ENCODE data around the gene PDLIM7. TPM values are rescaled to one million over a fixed set of nuclear protein-coding genes. Genes with fewer than 3 reads are reported as not detected.

PDLIM7 gene
- total and polyA plus RNA-seq, 2 experiments from 2014 or later, result 165 to 537 TPM

- peaks cover 48% of the 10 kb centered on the region for H3K36me3 ChIP-seq
- H3K27ac ChIP-seq, result no peak overlapping the region
- no peaks in the 10 kb centered on the region for H3K9me3 ChIP-seq (ENCODE audit: low read depth)
- no peak overlapping the region for H3K4me3 ChIP-seq
- H3K27me3 ChIP-seq, result no peaks in the 10 kb centered on the region
- TF ChIP-seq CTCF (IDR thresholded peaks at IDR 0.05; ENCODE audit: low read depth, low read length), result no peak
- no peak for DNase-seq (ENCODE audit: low read depth in 1 of 2, low spot score in 1 of 2)
- peaks cover 25% of the 10 kb centered on the region for H3K4me1 ChIP-seq (ENCODE audit: low read depth)
These were observed 6.4 kb downstream of the PDLIM7 start for GRCh38 chr5:177490992-177491391.

GRCh38 chr5:177490311-177490991, 7.0 kb downstream of the PDLIM7 start:
- no peak for DNase-seq (ENCODE audit: low read depth in 1 of 2, low spot score in 1 of 2)
- no peak for TF ChIP-seq CTCF (IDR thresholded peaks at IDR 0.05; ENCODE audit: low read depth, low read length)
- Histone ChIP-seq H3K4me1 (ENCODE audit: low read depth) (peaks cover 20% of the 10 kb centered on the region), H3K9me3 (ENCODE audit: low read depth) (no peaks in the 10 kb centered on the region), H3K36me3 (peaks cover 51% of the 10 kb centered on the region), H3K4me3 (no peak overlapping the region), H3K27me3 (no peaks in the 10 kb centered on the region), H3K27ac (no peak overlapping the region)

GRCh38 chr5:177489119-177489716, 8.2 kb downstream of the PDLIM7 start:
- peaks cover 54% of the 10 kb centered on the region for H3K36me3 ChIP-seq
- H3K4me3 ChIP-seq, result no peak overlapping the region
- no peak for DNase-seq (ENCODE audit: low read depth in 1 of 2, low spot score in 1 of 2)
- no peak for TF ChIP-seq CTCF (IDR thresholded peaks at IDR 0.05; ENCODE audit: low read depth, low read length)
- H3K27ac ChIP-seq, result no peak overlapping the region
- H3K4me1 ChIP-seq (ENCODE audit: low read depth), result peaks cover 8% of the 10 kb centered on the region
- H3K27me3 ChIP-seq, result no peaks in the 10 kb centered on the region
- no peaks in the 10 kb centered on the region for H3K9me3 ChIP-seq (ENCODE audit: low read depth)

DNA sequence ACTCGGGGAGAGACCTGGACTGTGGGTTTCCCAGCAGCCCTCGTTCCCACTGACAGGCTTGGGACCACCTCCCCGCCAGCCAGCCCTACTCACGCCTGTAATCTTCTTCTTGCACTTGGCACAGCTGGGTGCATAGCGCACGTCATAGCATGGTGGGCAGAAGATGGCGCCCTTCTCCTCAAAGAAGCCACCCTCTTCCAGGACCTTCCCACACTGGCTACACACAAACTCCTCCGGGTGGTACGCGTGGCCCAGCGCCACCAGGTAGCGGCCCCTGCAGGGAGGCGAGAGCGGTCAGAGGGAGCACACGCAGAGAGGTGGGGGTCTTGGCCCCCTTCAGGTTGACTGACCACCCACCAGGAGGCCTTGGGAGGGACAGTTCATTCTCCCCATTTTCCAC, 9.4 kb downstream of the PDLIM7 start:
- Histone ChIP-seq H3K4me1 (ENCODE audit: low read depth) (no peaks in the 10 kb centered on the region), H3K36me3 (peaks cover 65% of the 10 kb centered on the region), H3K9me3 (ENCODE audit: low read depth) (no peaks in the 10 kb centered on the region), H3K27ac (no peak overlapping the region), H3K27me3 (no peaks in the 10 kb centered on the region), H3K4me3 (no peak overlapping the region)
- no peak for TF ChIP-seq CTCF (IDR thresholded peaks at IDR 0.05; ENCODE audit: low read depth, low read length)
- DNase-seq (ENCODE audit: low read depth in 1 of 2, low spot score in 1 of 2), result no peak

DNA sequence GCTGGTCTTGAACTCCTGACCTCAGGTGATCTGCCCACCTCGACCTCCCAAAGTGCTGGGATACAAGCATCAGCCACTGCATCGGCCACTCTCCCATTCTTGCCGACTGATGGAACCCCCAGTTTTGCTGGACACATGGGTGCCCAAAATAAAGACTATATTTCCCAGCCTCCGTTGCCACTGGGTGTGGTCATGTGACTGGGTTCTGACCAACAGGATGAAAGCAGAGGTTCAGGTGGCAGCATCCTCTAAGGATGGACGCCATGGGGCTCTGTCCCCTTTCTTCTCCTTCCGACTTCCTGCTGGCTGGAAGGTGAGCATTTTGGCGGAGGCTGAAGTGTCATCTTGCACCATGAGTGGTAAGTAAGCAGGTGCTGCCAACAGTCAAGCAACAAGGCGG, 10.3 kb downstream of the PDLIM7 start:
- Histone ChIP-seq H3K27me3 (no peaks in the 10 kb centered on the region), H3K4me1 (ENCODE audit: low read depth) (no peaks in the 10 kb centered on the region), H3K27ac (no peak overlapping the region), H3K9me3 (ENCODE audit: low read depth) (no peaks in the 10 kb centered on the region), H3K36me3 (peaks cover 62% of the 10 kb centered on the region), H3K4me3 (no peak overlapping the region)
- TF ChIP-seq CTCF (IDR thresholded peaks at IDR 0.05; ENCODE audit: low read depth, low read length), result no peak
- DNase-seq (ENCODE audit: low read depth in 1 of 2, low spot score in 1 of 2), result no peak
